Endodermal cell (in vitro differentiated cells): Measurements from ENCODE around the gene ELL. TPM values are rescaled to one million over a fixed set of nuclear protein-coding genes. Genes with fewer than 3 reads are reported as not detected.

Source experiments
- DNase-seq: peaks from one replicate; pipeline ENCODE4 v3.0.0-alpha.2; 2017
- H3K27ac ChIP-seq: 2 replicates; pipeline ENCODE4 v1.5.1; 2013; ENCODE audit warnings: mild to moderate bottlenecking, low read depth, low read length, moderate library complexity
- H3K27me3 ChIP-seq: 2 replicates; pipeline ENCODE4 v1.6.1; 2013; ENCODE audit warnings: mild to moderate bottlenecking, low read length, moderate library complexity; ENCODE audit not compliant: insufficient read depth, control insufficient read depth, poor library complexity, severe bottlenecking
- H3K36me3 ChIP-seq: 2 replicates; pipeline ENCODE4 v1.7.0; 2013; ENCODE audit warnings: mild to moderate bottlenecking, low read length, moderate library complexity; ENCODE audit not compliant: control insufficient read depth, insufficient read depth
- H3K4me1 ChIP-seq: one replicate; pipeline ENCODE4 v1.7.0; 2013; ENCODE audit warnings: low read length; ENCODE audit not compliant: control insufficient read depth, insufficient read depth
- H3K4me3 ChIP-seq: 2 replicates; pipeline ENCODE4 v1.5.1; 2013; ENCODE audit warnings: mild to moderate bottlenecking, low read length, moderate library complexity
- H3K9ac ChIP-seq: 2 replicates; pipeline ENCODE4 v1.6.1; 2013; ENCODE audit warnings: mild to moderate bottlenecking, low read length, moderate library complexity; ENCODE audit not compliant: poor library complexity, severe bottlenecking; ENCODE audit errors: extremely low read depth
- H3K9me3 ChIP-seq: 2 replicates; pipeline ENCODE4 v1.6.1; 2013; ENCODE audit warnings: mild to moderate bottlenecking, low read length, moderate library complexity; ENCODE audit not compliant: control insufficient read depth
- H3K27ac Mint-ChIP-seq: 2 replicates; pipeline ENCODE4 v1.8.0; 2020; ENCODE audit warnings: mixed read lengths
- H3K27me3 Mint-ChIP-seq: 2 replicates; pipeline ENCODE4 v1.8.0; 2021; ENCODE audit warnings: mild to moderate bottlenecking, mixed read lengths; ENCODE audit not compliant: insufficient read depth
- H3K36me3 Mint-ChIP-seq: 2 replicates; pipeline ENCODE4 v1.8.0; 2020; ENCODE audit warnings: low read depth, mixed read lengths
- H3K4me1 Mint-ChIP-seq: 2 replicates; pipeline ENCODE4 v1.8.0; 2020; ENCODE audit warnings: mixed read lengths
- H3K4me3 Mint-ChIP-seq: 2 replicates; pipeline ENCODE4 v1.8.0; 2020; ENCODE audit warnings: mild to moderate bottlenecking, moderate library complexity, mixed read lengths
- H3K9me3 Mint-ChIP-seq: 2 replicates; pipeline ENCODE4 v1.8.0; 2020; ENCODE audit warnings: mild to moderate bottlenecking, mixed read lengths
- CTCF ChIP-seq: fragments of 200-600 bp; sonication (generic); conservative IDR thresholded peaks from 2 replicates; pipeline ENCODE4 v1.5.0; 2021; ENCODE audit warnings: antibody characterized with exemption, mild to moderate bottlenecking
- WGBS, 2 experiments: methylation state at CpG; one replicate each; pipeline versions ENCODE4 v1.1.5 to v1.1.7; 2013; ENCODE audit warnings: missing lambda C conversion rate in 2 of 2, mixed read lengths in 1 of 2; ENCODE audit not compliant: insufficient coverage in 1 of 2, insufficient read length in 1 of 2; 5-methylcytosine and 5-hydroxymethylcytosine counted together
- total RNA-seq, 2 donors: library from RNA; stranded (reverse); fragmentation: NEBNext Ultra II Directional in 1 of 2; extraction: Animal tissue kit (Norgen Biotek cat#: 25700) in 1 of 2; gene quantifications; 2 replicates in 1 of 2; 3 replicates in 1 of 2; pipeline ENCODE4 v1.2.1, GENCODE V29; 2021

Gene ELL
- total RNA-seq, 2 donors from 2014 or later: 10.9 to 15.4 TPM

- Mint-ChIP-seq H3K27ac (no peak overlapping the region), H3K27me3 (no peaks in the 10 kb centered on the region), H3K9me3 (no peaks in the 10 kb centered on the region), H3K36me3 (no peaks in the 10 kb centered on the region), H3K4me1 (peaks cover 4% of the 10 kb centered on the region), H3K4me3 (no peak overlapping the region)
- Histone ChIP-seq H3K9me3 (no peaks in the 10 kb centered on the region), H3K4me1 (no peaks in the 10 kb centered on the region), H3K9ac (no peak overlapping the region), H3K27me3 (no peaks in the 10 kb centered on the region), H3K4me3 (no peak overlapping the region), H3K27ac (no peak overlapping the region), H3K36me3 (peaks cover 3% of the 10 kb centered on the region)
- TF ChIP-seq CTCF: no peak
- DNase-seq: no peak
- 93 to 97% methylated on average over 8 to 13 of the region's 13 CpGs for WGBS, 2 experiments
Observed at GRCh38 chr19:18474366-18474887, 47.4 kb downstream of the ELL start.

- Mint-ChIP-seq H3K27ac (no peak overlapping the region), H3K4me1 (peaks cover 6% of the 10 kb centered on the region), H3K27me3 (no peaks in the 10 kb centered on the region), H3K9me3 (no peaks in the 10 kb centered on the region), H3K4me3 (no peak overlapping the region), H3K36me3 (no peaks in the 10 kb centered on the region)
- Histone ChIP-seq H3K4me3 (no peak overlapping the region), H3K9ac (no peak overlapping the region), H3K27me3 (no peaks in the 10 kb centered on the region), H3K27ac (no peak overlapping the region), H3K9me3 (no peaks in the 10 kb centered on the region), H3K36me3 (peaks cover 3% of the 10 kb centered on the region), H3K4me1 (no peaks in the 10 kb centered on the region)
- DNase-seq: no peak
- TF ChIP-seq CTCF: no peak
- WGBS, 2 experiments: 95% methylated on average over 8 of the region's 8 CpGs; no CpG with 5 or more reads in 1 of the 2 experiments
Observed at GRCh38 chr19:18473706-18474087, 48.2 kb downstream of the ELL start.

GRCh38 chr19:18473003-18473705 is 48.7 kb downstream of the ELL start:
- H3K9ac ChIP-seq: no peak overlapping the region
- TF ChIP-seq CTCF: no peak
- no peak overlapping the region for H3K4me3 ChIP-seq
- H3K27me3 Mint-ChIP-seq: no peaks in the 10 kb centered on the region
- H3K4me3 Mint-ChIP-seq: no peak overlapping the region
- H3K36me3 ChIP-seq: peaks cover 3% of the 10 kb centered on the region
- H3K9me3 ChIP-seq: no peaks in the 10 kb centered on the region
- H3K9me3 Mint-ChIP-seq: no peaks in the 10 kb centered on the region
- no peaks in the 10 kb centered on the region for H3K4me1 ChIP-seq
- WGBS, 2 experiments: 86 to 89% methylated on average over 8 of the region's 8 CpGs
- peaks cover 6% of the 10 kb centered on the region for H3K4me1 Mint-ChIP-seq
- no peak for DNase-seq
- H3K27me3 ChIP-seq: no peaks in the 10 kb centered on the region
- H3K27ac Mint-ChIP-seq: no peak overlapping the region
- no peak overlapping the region for H3K27ac ChIP-seq
- no peaks in the 10 kb centered on the region for H3K36me3 Mint-ChIP-seq
